Measurements from ENCODE around the gene STAT4. TPM values are rescaled to one million over a fixed set of nuclear protein-coding genes. Genes with fewer than 3 reads are reported as not detected.
"Not testable (repeated sequence)": the region's sequence is repeated elsewhere in the genome, so short reads cannot be mapped to it uniquely, and the experiment has no call there.

Gene STAT4
- total RNA-seq, 2 donors from 2014 or later = 38.0 to 51.7 TPM

GRCh38 chr2:190996338-190996946, 154.4 kb downstream of the STAT4 start:
- Mint-ChIP-seq H3K36me3 (ENCODE audit: low read depth) (no peaks in the 10 kb centered on the region), H3K27me3 (no peaks in the 10 kb centered on the region), H3K27ac (peak overlapping the region; percentile 90), H3K4me1 (peaks cover 30% of the 10 kb centered on the region), H3K4me3 (peak overlapping the region; percentile 35), H3K9me3 (peaks cover 4% of the 10 kb centered on the region)
- peak; percentile 60 for ATAC-seq (replicated peaks)

DNA sequence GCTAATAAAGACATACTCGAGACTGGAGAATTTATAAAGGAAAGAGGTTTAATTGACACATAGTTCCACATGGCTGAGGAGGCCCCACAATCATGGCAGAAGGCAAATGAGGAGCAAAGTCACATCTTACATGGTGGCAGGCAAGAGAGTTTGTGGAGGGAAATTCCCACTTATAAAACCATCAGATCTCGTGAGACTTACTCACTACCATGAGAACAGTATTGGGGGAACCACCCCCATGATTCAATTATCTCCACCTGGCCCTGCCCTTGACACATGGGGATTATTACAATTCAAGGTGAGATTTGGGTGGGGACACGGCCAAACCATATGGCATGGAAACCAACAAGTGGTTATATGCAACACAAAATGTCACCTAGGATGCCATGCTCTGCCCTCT, 155.5 kb downstream of the STAT4 start:
- Mint-ChIP-seq H3K27ac (peak overlapping the region; percentile 90), H3K4me1 (peaks cover 24% of the 10 kb centered on the region)
- peak; percentile 31 for ATAC-seq (replicated peaks)

GRCh38 chr2:190994148-190994547, 156.6 kb downstream of the STAT4 start:
- Mint-ChIP-seq H3K27me3 (no peaks in the 10 kb centered on the region), H3K9me3 (peaks cover 4% of the 10 kb centered on the region), H3K36me3 (ENCODE audit: low read depth) (no peaks in the 10 kb centered on the region), H3K27ac (peak overlapping the region; percentile 93), H3K4me1 (peaks cover 24% of the 10 kb centered on the region), H3K4me3 (peak overlapping the region; percentile 6)
- no peak for ATAC-seq (replicated peaks)

More for the DNA sequence above, 155.5 kb downstream of the STAT4 start:
- H3K9me3 Mint-ChIP-seq; H3K36me3 Mint-ChIP-seq (ENCODE audit: low read depth); H3K4me3 Mint-ChIP-seq; H3K27me3 Mint-ChIP-seq: not testable (repeated sequence)

DNA sequence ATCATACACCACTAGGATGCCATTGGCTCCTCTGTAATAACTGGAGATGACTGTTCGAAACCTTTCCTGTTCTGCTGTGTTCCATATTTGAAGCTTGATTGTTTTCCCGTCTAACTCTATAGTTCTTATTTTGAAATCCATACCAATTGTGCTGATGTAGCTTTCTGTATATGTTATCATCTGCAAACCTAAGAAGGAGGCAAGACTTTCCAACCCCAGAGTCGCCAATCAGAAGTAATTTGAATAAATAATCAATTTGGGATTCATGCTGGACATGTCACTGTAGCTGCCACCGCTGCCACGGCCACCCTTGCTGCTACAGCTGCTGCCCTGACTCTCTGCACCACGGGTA, 157.5 kb downstream of the STAT4 start:
- H3K4me3 Mint-ChIP-seq = no peak overlapping the region
- no peaks in the 10 kb centered on the region for H3K36me3 Mint-ChIP-seq (ENCODE audit: low read depth)
- H3K27ac Mint-ChIP-seq = peak overlapping the region; percentile 93
- peaks cover 24% of the 10 kb centered on the region for H3K4me1 Mint-ChIP-seq
- ATAC-seq (replicated peaks) = no peak
- peaks cover 4% of the 10 kb centered on the region for H3K9me3 Mint-ChIP-seq
- no peaks in the 10 kb centered on the region for H3K27me3 Mint-ChIP-seq

- Mint-ChIP-seq H3K27ac (peak overlapping the region; percentile 62), H3K27me3 (no peaks in the 10 kb centered on the region), H3K4me3 (no peak overlapping the region), H3K9me3 (peaks cover 3% of the 10 kb centered on the region), H3K4me1 (peaks cover 10% of the 10 kb centered on the region), H3K36me3 (ENCODE audit: low read depth) (no peaks in the 10 kb centered on the region)
- no peak for ATAC-seq (replicated peaks)
Observed at GRCh38 chr2:190990132-190990531, 160.7 kb downstream of the STAT4 start.

DNA sequence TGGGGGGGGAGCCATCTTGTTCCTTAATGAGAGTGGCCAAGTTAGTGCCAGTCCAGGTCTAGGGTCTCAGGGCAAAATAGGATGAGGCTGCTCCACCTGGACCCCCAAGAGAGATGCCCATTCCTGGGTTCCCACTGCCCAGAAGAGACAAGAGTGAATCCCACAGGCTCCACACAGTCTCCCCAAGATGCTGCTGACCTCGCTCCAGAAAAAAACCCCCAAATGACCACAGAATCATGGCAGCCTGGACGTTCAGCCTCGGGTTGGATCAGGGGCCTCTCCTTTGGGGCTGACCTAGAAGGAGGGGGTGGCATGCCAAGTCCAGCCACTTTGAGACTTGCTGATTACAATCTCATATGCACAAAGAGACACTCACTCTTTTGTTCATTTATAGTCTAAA, 161.9 kb downstream of the STAT4 start:
- H3K9me3 Mint-ChIP-seq = no peaks in the 10 kb centered on the region
- ATAC-seq (replicated peaks) = no peak
- no peak overlapping the region for H3K4me3 Mint-ChIP-seq
- H3K36me3 Mint-ChIP-seq (ENCODE audit: low read depth) = no peaks in the 10 kb centered on the region
- H3K27me3 Mint-ChIP-seq = no peaks in the 10 kb centered on the region
- peaks cover 9% of the 10 kb centered on the region for H3K4me1 Mint-ChIP-seq
- H3K27ac Mint-ChIP-seq = peak overlapping the region; percentile 33

DNA sequence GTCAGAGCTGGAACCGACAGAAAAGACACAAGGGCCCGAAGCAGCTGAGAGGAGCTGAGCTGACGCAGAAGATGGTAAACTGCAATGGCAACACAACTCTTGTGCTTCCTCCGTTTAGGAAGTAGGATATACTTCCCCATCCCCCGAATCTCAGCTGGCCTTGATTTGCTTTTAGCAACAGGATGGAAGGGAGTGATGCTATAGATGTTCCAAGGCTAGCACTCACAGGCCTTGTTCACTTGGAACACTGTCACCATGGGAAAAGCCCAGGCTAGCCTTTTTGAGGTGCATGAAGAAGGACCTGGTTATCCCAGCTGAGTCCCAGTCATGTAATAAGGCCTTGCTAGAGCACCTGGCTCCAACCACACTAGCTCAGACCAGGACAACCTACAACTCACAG, 162.9 kb downstream of the STAT4 start:
- H3K27me3 Mint-ChIP-seq = no peaks in the 10 kb centered on the region
- H3K4me3 Mint-ChIP-seq = no peak overlapping the region
- no peaks in the 10 kb centered on the region for H3K36me3 Mint-ChIP-seq (ENCODE audit: low read depth)
- no peaks in the 10 kb centered on the region for H3K9me3 Mint-ChIP-seq
- ATAC-seq (replicated peaks) = no peak
- peak overlapping the region; percentile 25 for H3K27ac Mint-ChIP-seq
- peaks cover 7% of the 10 kb centered on the region for H3K4me1 Mint-ChIP-seq

DNA sequence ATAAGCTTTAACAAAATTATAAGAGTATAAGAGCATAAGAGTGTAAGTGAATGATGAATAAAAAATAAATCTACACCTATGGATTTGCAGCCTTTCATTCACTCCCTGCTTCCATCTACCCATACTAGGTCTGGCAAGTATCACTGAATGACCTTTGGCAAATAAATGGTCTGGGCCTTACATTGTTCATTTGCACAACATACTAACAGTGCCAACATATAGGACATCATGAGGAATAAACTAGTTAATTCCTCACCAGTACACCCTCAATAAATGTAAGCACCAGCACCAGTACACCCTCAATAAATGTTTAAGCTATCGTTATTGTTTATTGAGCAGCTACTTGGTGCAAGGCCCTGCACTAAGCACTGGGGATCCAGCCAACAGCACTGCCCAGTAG, 163.7 kb downstream of the STAT4 start:
- no peak overlapping the region for H3K4me3 Mint-ChIP-seq
- H3K27me3 Mint-ChIP-seq = no peaks in the 10 kb centered on the region
- H3K4me1 Mint-ChIP-seq = peaks cover 7% of the 10 kb centered on the region
- no peaks in the 10 kb centered on the region for H3K36me3 Mint-ChIP-seq (ENCODE audit: low read depth)
- no peaks in the 10 kb centered on the region for H3K9me3 Mint-ChIP-seq
- ATAC-seq (replicated peaks) = no peak
- peak overlapping the region; percentile 25 for H3K27ac Mint-ChIP-seq

GRCh38 chr2:190986221-190986953, 164.4 kb downstream of the STAT4 start:
- H3K27me3 Mint-ChIP-seq = no peaks in the 10 kb centered on the region
- no peak for ATAC-seq (replicated peaks)
- H3K27ac Mint-ChIP-seq = peak overlapping the region; percentile 75
- H3K9me3 Mint-ChIP-seq = no peaks in the 10 kb centered on the region
- no peak overlapping the region for H3K4me3 Mint-ChIP-seq
- H3K4me1 Mint-ChIP-seq = peaks cover 7% of the 10 kb centered on the region
- no peaks in the 10 kb centered on the region for H3K36me3 Mint-ChIP-seq (ENCODE audit: low read depth)

DNA sequence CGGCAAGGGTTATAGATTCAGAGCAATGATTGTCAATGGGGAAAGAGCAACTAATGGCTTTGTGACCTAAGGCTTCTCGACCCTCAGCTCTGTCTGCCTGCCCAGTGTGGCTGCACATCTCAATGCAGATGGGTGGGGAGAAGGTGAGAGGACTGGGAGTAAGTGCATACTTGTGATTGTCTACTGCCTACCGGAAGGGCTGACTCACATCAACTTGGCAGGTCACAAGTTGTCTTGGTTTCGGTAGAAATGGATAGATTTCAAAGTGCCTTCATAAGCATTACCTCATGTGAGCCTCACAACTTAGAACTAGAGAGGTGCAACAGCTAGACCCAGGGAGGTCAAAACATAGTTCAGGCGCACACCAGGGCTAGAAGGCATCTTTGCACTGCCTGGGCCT, 166.2 kb downstream of the STAT4 start:
- Mint-ChIP-seq H3K9me3 (no peaks in the 10 kb centered on the region), H3K4me1 (peaks cover 7% of the 10 kb centered on the region), H3K27me3 (no peaks in the 10 kb centered on the region), H3K4me3 (peak overlapping the region; percentile 20), H3K27ac (peak overlapping the region; percentile 81), H3K36me3 (ENCODE audit: low read depth) (no peaks in the 10 kb centered on the region)
- ATAC-seq (replicated peaks) = peak; percentile 97

GRCh38 chr2:190982262-190983034, 168.3 kb downstream of the STAT4 start:
- H3K9me3 Mint-ChIP-seq = no peaks in the 10 kb centered on the region
- no peak overlapping the region for H3K4me3 Mint-ChIP-seq
- H3K4me1 Mint-ChIP-seq = peaks cover 23% of the 10 kb centered on the region
- no peaks in the 10 kb centered on the region for H3K36me3 Mint-ChIP-seq (ENCODE audit: low read depth)
- no peaks in the 10 kb centered on the region for H3K27me3 Mint-ChIP-seq
- H3K27ac Mint-ChIP-seq = peak overlapping the region; percentile 16
- ATAC-seq (replicated peaks) = no peak

GRCh38 chr2:190981733-190982132, 169.1 kb downstream of the STAT4 start:
- Mint-ChIP-seq H3K4me1 (peaks cover 25% of the 10 kb centered on the region), H3K4me3 (no peak overlapping the region), H3K9me3 (no peaks in the 10 kb centered on the region), H3K36me3 (ENCODE audit: low read depth) (no peaks in the 10 kb centered on the region), H3K27me3 (no peaks in the 10 kb centered on the region), H3K27ac (peak overlapping the region; percentile 16)
- no peak for ATAC-seq (replicated peaks)

GRCh38 chr2:190981333-190981732, 169.5 kb downstream of the STAT4 start:
- no peaks in the 10 kb centered on the region for H3K27me3 Mint-ChIP-seq
- no peaks in the 10 kb centered on the region for H3K36me3 Mint-ChIP-seq (ENCODE audit: low read depth)
- H3K4me1 Mint-ChIP-seq = peaks cover 29% of the 10 kb centered on the region
- no peak overlapping the region for H3K4me3 Mint-ChIP-seq
- no peak for ATAC-seq (replicated peaks)
- H3K9me3 Mint-ChIP-seq = no peaks in the 10 kb centered on the region
- H3K27ac Mint-ChIP-seq = peak overlapping the region; percentile 79

DNA sequence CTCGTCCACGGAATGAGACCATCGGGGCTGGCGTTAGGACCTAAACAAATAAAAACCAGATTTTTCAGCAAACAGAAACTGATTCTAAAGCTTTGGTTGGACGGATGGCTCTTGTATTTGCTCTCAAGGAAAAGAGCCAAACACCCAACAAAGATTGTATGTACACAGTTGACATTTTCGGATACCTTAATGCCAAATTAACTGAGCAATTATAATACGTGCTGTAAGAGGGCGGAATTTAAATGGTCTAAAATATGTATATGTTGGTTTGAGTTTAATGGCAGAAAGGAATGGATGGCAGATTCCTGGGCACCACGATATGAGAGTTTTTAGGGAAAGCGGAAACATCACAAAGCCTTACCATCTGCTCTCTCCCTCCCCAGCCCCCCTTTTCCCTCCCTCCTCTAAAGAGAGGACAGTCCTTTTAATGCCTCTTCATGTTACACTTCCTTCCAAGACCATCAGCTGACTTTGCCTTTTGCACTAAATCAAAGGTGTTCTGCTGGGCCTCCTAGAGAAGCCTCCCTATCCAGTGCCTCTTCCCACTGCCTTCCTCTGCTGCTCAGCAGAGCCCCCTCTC, 170.1 kb downstream of the STAT4 start:
- Mint-ChIP-seq H3K4me1 (peaks cover 30% of the 10 kb centered on the region), H3K36me3 (ENCODE audit: low read depth) (no peaks in the 10 kb centered on the region), H3K27ac (peak overlapping the region; percentile 79), H3K4me3 (no peak overlapping the region), H3K27me3 (no peaks in the 10 kb centered on the region), H3K9me3 (no peaks in the 10 kb centered on the region)
- ATAC-seq (replicated peaks) = no peak

Measured in activated T-helper 17 cell treated with anti-CD3 and anti-CD28 coated beads, Interleukin-2, amount 50 U/mL, for 72 hours (primary cell).